ENCODE measurements around the gene OAT. TPM values are rescaled to one million over a fixed set of nuclear protein-coding genes. Genes with fewer than 3 reads are reported as not detected.

OAT gene
- total and polyA plus RNA-seq, 4 donors, result 25.1 to 255 (median 69.1) TPM

GRCh38 chr10:124415210-124415609 lies 3.5 kb downstream of the OAT start:
- Histone ChIP-seq H3K27ac (ENCODE audit: low read depth in 1 of 2, low read length in 2 of 2) (no peak overlapping the region), H3K4me3 (ENCODE audit: low read depth in 1 of 3, low read length in 3 of 3) (no peak overlapping the region), H3K4me1 (ENCODE audit: control insufficient read depth in 4 of 4, insufficient read depth in 4 of 4, low read length in 3 of 4) (peaks cover 8 to 34% (median 28%) of the 10 kb centered on the region in 4 donors), H3K27me3 (ENCODE audit: control insufficient read depth in 4 of 4, insufficient read depth in 4 of 4, low read length in 3 of 4) (peaks cover 0 to 5% (median 0%) of the 10 kb centered on the region in 4 donors), H3K36me3 (ENCODE audit: control insufficient read depth in 4 of 4, insufficient read depth in 3 of 4, low read depth in 1 of 4, low read length in 3 of 4) (peaks cover 0 to 3% (median 0%) of the 10 kb centered on the region in 4 donors), H3K9me3 (ENCODE audit: control insufficient read depth in 4 of 4, low read length in 3 of 4) (no peaks in the 10 kb centered on the region), H3K9ac (ENCODE audit: low read depth in 1 of 2, low read length in 2 of 2) (no peak overlapping the region)
- no peak for DNase-seq (ENCODE audit: low spot score)
- TF ChIP-seq JUND (IDR thresholded peaks at IDR 0.05), result no peak
- 94% methylated on average over 2 of the region's 2 CpGs for WGBS

GRCh38 chr10:124414076-124414475 lies 4.6 kb downstream of the OAT start:
- Histone ChIP-seq H3K4me1 (ENCODE audit: control insufficient read depth in 4 of 4, insufficient read depth in 4 of 4, low read length in 3 of 4) (peaks cover 8 to 34% (median 25%) of the 10 kb centered on the region in 4 donors), H3K27me3 (ENCODE audit: control insufficient read depth in 4 of 4, insufficient read depth in 4 of 4, low read length in 3 of 4) (no peaks in the 10 kb centered on the region), H3K4me3 (ENCODE audit: low read depth in 1 of 3, low read length in 3 of 3) (no peak overlapping the region), H3K9ac (ENCODE audit: low read depth in 1 of 2, low read length in 2 of 2) (no peak overlapping the region), H3K36me3 (ENCODE audit: control insufficient read depth in 4 of 4, insufficient read depth in 3 of 4, low read depth in 1 of 4, low read length in 3 of 4) (peaks cover 0 to 3% (median 0%) of the 10 kb centered on the region in 4 donors), H3K9me3 (ENCODE audit: control insufficient read depth in 4 of 4, low read length in 3 of 4) (no peaks in the 10 kb centered on the region), H3K27ac (ENCODE audit: low read depth in 1 of 2, low read length in 2 of 2) (no peak overlapping the region)
- no peak for TF ChIP-seq HNF4G (IDR thresholded peaks at IDR 0.05)
- TF ChIP-seq FOXA2 (IDR thresholded peaks at IDR 0.05), result no peak
- peak in 1 of 2 donors; percentile 10 for TF ChIP-seq RAD21 (IDR thresholded peaks at IDR 0.05)
- no peak for TF ChIP-seq GABPA (IDR thresholded peaks at IDR 0.05 in 1 of 2, conservative IDR thresholded peaks at IDR 0.05 in 1 of 2)
- TF ChIP-seq RXRA (IDR thresholded peaks at IDR 0.05), result peak in 1 of 2 donors; percentile 15
- no peak for TF ChIP-seq JUND (IDR thresholded peaks at IDR 0.05)
- TF ChIP-seq HNF4A (conservative IDR thresholded peaks at IDR 0.05), result no peak
- DNase-seq (ENCODE audit: low spot score), result no peak
- 24% methylated on average over 4 of the region's 4 CpGs for WGBS

GRCh38 chr10:124409696-124410095 lies 9.0 kb downstream of the OAT start:
- Histone ChIP-seq H3K27ac (ENCODE audit: low read depth in 1 of 2, low read length in 2 of 2) (no peak overlapping the region), H3K9me3 (ENCODE audit: control insufficient read depth in 4 of 4, low read length in 3 of 4) (no peaks in the 10 kb centered on the region), H3K4me3 (ENCODE audit: low read depth in 1 of 3, low read length in 3 of 3) (no peak overlapping the region), H3K9ac (ENCODE audit: low read depth in 1 of 2, low read length in 2 of 2) (no peak overlapping the region), H3K4me1 (ENCODE audit: control insufficient read depth in 4 of 4, insufficient read depth in 4 of 4, low read length in 3 of 4) (peaks cover 0 to 20% (median 13%) of the 10 kb centered on the region in 4 donors), H3K36me3 (ENCODE audit: control insufficient read depth in 4 of 4, insufficient read depth in 3 of 4, low read depth in 1 of 4, low read length in 3 of 4) (peaks cover 0 to 16% (median 3%) of the 10 kb centered on the region in 4 donors), H3K27me3 (ENCODE audit: control insufficient read depth in 4 of 4, insufficient read depth in 4 of 4, low read length in 3 of 4) (no peaks in the 10 kb centered on the region)
- TF ChIP-seq FOXA2 (IDR thresholded peaks at IDR 0.05), result no peak
- no peak for TF ChIP-seq EGR1 (IDR thresholded peaks at IDR 0.05; ENCODE audit: low read depth in 2 of 2)
- no peak for TF ChIP-seq ZBTB33 (IDR thresholded peaks at IDR 0.05)
- no peak for TF ChIP-seq HNF4A (conservative IDR thresholded peaks at IDR 0.05)
- no peak for TF ChIP-seq RXRA (IDR thresholded peaks at IDR 0.05)
- TF ChIP-seq SP1 (IDR thresholded peaks at IDR 0.05), result no peak
- no peak for TF ChIP-seq NR2F2 (IDR thresholded peaks at IDR 0.05)
- TF ChIP-seq FOXA1 (IDR thresholded peaks at IDR 0.05), result no peak
- no peak for TF ChIP-seq CTCF (IDR thresholded peaks at IDR 0.05; ENCODE audit: low read depth, low read length, missing input control)
- no peak for TF ChIP-seq GABPA (IDR thresholded peaks at IDR 0.05 in 1 of 2, conservative IDR thresholded peaks at IDR 0.05 in 1 of 2)
- no peak for TF ChIP-seq MAX (IDR thresholded peaks at IDR 0.05)
- no peak for TF ChIP-seq TAF1 (conservative IDR thresholded peaks at IDR 0.05)
- no peak for TF ChIP-seq ATF3 (IDR thresholded peaks at IDR 0.05)
- TF ChIP-seq JUND (IDR thresholded peaks at IDR 0.05), result no peak
- no peak for TF ChIP-seq YY1 (IDR thresholded peaks at IDR 0.05)
- TF ChIP-seq HNF4G (IDR thresholded peaks at IDR 0.05), result no peak
- TF ChIP-seq RAD21 (IDR thresholded peaks at IDR 0.05), result no peak
- TF ChIP-seq REST (IDR thresholded peaks at IDR 0.05), result no peak
- no peak for DNase-seq (ENCODE audit: low spot score)
